ENCODE measurements around the gene PCBD2.
"Not testable (repeated sequence)": the region's sequence is repeated elsewhere in the genome, so short reads cannot be mapped to it uniquely, and the experiment has no call there.

PCBD2 gene

DNA sequence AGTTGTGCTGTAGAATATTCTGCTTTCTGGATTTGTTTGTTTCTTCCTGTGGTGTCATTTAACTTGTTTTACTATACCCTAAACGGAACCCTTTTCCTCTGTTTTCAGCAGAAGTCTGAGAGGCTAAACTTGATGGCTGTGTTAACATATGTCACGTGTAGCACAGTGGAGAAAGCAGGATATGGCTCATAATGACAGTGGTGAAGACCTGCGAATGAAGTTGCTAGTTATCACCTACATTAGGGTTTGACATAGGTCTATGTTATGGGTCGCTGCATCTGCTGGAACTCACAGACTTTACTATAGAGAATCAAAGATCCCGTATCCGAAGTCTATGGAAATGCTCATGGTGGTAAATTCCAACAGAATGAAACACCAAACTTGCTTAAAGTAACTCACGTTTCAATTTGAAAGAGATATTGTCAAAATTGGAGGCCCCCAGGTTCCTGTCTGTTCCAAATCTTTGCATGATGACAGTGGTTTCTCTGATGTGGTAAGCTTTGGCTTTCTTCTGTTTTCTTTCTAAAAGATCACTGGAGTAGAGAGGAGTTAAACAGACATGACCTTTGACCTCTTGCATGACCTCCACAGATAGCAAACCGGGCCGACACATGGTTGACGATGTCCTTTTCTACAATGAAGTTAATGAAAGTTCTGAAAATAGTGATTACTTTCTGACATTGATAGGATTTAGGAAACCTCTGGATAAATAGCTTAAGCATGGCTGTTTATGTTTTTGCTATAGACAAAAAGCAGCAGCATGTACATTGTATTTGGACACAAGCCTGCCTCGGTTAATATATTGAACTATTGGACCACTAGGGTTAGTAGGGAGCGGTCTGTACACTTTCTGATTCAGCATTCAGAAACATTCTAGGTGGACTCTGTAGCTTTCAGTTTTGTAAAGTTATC lies 59.7 kb downstream of the PCBD2 start:
- DNase-seq, result no peak

DNA sequence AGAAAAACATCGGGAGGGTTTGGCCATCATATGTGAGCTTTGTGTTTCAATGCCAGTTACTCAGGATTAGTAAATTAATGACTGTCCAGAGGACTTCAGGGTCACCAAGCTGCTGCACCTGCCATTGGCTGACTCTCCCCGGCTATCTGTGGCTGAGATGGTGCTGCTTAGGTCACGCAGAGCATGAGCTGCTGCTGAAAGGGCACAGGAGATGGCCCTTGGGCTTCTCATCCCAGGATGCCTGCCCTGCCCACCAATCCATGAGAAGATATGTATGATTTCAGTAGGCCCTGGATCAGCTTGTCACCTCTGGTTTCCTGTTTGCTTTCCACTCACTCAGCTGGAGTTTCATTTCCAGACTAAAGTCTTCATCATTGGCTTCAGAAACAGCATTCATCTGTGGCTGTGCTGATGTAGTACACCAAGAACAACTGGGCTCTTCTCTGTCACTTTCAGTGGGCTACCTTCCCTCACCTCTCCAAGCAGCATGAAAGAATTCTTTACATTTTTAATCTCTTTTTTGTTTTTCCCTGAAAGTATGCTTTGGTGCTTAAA lies 60.4 kb downstream of the PCBD2 start:
- no peak for DNase-seq

DNA sequence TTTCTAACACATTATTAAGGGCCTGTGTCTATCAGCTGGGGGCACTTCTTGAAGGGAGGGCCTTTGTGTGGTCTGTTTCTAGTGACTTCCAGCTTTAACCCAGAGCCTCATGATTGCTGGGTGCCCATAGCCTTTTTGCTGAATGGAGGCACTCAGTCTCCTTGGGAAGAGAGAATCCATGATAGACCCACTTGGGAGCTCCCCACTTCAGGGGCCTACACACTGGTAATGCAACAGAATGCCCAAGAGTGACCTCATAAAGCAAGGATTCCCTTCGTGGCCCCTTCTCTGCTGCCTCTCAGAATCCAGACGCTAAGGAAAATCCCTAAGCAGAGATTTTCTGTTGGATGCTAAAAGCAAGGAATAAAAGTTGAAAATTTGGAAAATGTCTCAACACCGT lies 62.7 kb downstream of the PCBD2 start, which contains the start of gene CATSPER3:
Gene CATSPER3 (plus strand): TSS at position 301 of the 400 bp plus-strand sequence. CDS start 85 bp downstream, at position 386.
- DNase-seq, result no peak

GRCh38 chr5:134968055-134968454 lies 63.1 kb downstream of the PCBD2 start:
- no peak for DNase-seq

GRCh38 chr5:134969166-134969565 lies 64.2 kb downstream of the PCBD2 start:
- no peak for DNase-seq

- no peak for DNase-seq
Measured at GRCh38 chr5:134975078-134975715, 70.3 kb downstream of the PCBD2 start.

DNA sequence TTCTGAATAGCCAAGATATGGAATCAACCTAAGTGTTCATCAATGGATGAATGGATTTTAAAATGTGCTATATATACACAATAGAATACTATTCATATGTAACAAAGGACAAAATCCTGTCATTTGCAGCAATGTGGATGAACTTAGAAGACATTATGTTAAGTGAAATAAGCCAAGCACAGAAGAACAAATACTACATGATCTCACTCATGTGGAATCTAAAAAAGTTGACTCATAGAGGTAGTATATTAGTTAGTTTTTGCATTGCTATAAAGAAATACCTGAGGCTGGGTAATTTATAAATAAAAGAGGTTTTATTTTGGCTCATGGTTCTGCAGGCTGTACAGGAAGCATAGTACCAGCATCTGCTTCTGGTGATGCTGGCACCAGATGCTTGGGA lies 70.9 kb downstream of the PCBD2 start:
- DNase-seq, result no peak

DNA sequence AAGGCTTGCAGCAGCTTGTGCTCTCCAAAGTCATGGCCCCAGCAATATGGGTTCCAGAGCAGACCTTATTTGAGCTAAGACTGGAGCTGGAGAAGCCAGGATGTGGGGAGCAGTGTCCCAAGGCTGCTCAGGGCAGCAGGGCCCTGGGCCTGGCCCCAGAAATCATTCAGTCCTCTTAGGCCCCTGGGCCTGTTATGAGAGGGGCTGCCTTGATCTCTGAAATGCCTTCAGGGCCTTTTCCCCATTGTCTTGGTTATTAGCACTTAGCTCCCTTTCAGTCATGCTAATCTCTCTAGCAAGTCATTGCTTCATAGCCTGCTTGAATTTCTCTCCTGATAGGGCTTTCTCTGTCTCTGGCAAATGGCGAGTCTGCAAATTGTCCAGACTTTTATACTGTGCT lies 71.9 kb downstream of the PCBD2 start:
- DNase-seq, result no peak

DNA sequence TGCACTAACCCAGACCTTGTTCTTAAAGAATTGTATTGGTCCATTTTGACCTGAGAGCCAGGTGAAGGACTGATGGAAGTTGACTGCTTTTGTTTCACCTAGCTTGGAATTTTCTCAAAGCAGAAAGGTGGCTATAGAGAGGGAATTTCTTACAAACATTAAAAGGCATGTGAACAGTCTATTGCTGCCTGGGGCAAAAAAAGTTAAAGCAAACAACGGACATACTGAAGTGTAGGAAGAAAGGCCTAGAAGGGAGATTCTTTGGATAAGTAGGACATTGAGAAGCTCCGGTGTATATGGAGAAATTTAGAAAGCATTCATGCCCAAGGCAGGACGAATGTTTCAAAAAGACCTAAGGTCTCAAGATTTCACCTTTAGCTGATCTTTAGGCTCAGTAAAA lies 74.5 kb downstream of the PCBD2 start:
- no peak for DNase-seq

DNA sequence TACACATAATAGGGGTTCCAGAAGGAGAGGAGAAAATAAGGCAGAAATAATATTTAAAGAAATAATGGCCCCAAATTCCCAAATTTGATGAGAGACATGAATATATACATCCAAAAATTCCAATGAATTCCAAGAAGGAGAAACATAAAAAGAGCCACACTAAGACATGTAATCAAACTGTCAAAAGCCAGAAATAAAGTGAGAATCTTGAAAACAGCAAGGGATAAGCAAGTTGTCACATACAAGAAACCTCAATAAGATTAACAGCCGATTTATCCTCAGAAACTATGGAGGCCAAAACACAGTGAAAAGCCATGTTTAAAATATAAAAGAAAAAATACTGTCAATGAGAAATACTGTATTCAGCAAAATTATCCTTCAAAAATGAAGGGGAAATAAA lies 77.3 kb downstream of the PCBD2 start:
- DNase-seq, result no peak

- no peak for DNase-seq
Measured at GRCh38 chr5:134989266-134989830, 84.4 kb downstream of the PCBD2 start.

DNA sequence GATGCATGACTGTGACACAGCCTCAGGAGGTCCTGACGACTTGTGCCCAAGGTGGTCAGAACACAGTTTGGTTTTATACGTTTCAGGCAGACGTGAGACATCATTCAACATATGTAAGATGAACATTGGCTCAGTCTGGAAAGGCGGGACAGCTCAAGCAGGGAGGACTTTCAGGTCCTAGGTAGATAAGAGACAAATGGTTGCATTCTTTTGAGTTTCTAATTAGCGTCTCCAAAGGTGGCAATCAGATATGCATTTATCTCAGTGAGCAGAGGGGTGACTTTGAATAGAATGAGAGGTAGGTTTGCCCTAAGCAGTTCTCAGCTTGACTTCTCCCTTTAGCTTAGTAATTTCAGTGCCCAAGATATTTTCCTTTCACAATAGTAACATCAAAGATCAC lies 85.3 kb downstream of the PCBD2 start:
- DNase-seq, result not testable (repeated sequence)

- DNase-seq, result no peak
Measured at GRCh38 chr5:134992148-134992547, 87.2 kb downstream of the PCBD2 start.

GRCh38 chr5:134993161-134993560 lies 88.2 kb downstream of the PCBD2 start:
- no peak for DNase-seq

DNA sequence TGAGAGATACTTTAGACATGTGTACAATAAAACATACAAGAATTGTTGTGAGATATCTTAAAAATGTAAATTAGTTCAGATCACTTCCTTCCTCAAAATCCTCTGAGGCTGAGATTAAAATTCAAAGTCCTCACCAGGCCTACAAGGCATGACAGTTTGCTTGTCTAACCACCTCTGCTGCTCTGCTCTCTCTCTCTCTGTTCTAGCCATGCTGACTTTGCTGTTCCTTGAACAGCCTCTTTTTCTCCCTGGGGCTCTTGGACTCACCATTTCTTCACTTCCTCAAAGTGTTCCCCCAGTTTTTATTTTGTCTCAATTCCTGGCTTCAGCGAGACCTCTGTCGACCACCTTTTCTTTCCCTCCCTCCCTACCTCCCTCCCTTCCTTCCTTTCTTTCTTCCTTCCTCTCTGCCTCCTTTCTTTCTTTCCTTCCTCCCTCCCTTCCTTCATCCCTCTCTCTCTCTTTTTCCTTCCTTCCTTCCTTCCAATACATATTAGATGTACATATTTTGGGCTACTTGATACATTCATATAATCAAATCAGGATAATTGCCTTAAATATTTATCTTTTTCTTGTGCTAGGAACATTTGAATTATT lies 89.7 kb downstream of the PCBD2 start:
- DNase-seq, result no peak

GRCh38 chr5:134995850-134996402 lies 91.0 kb downstream of the PCBD2 start:
- no peak for DNase-seq

DNA sequence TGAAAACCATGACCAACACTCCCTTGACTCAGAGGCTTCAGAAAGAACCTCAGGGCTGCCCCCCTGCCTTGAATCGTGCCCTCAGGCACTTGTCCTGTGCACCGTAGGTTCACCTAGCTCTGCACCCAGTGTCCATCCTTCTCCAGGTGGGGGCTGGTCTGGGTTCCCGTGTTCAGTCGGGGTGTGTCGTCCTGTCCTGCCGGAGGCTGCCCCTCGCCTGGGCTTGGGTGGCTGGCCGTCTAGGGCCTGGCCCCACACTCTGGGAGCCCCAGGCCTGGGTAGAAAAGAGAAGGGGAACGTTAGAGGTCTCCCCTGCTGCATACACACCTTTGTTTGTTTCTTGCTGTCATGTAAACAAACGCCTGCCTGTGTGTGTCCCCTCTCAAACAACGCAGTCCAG lies 92.1 kb downstream of the PCBD2 start:
- no peak for DNase-seq

DNA sequence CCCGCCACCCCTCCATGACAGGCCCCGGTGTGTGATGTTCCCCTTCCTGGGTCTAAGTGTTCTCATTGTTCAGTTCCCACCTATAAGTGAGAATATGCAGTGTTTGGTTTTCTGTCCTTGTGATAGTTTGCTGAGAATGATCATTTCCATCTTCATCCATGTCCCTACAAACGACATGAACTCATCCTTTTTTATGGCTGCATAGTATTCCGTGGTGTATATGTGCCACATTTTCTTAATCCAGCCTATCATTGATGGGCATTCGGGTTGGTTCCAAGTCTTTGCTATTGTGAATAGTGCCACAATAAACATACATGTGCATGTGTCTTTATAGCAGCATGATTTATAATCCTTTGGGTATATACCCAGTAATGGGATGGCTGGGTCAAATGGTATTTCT lies 93.1 kb downstream of the PCBD2 start:
- DNase-seq, result not testable (repeated sequence)

GRCh38 chr5:135004376-135004775 lies 99.4 kb downstream of the PCBD2 start:
- DNase-seq, result no peak

GRCh38 chr5:135005076-135005475 lies 100.1 kb downstream of the PCBD2 start:
- DNase-seq, result no peak

DNA sequence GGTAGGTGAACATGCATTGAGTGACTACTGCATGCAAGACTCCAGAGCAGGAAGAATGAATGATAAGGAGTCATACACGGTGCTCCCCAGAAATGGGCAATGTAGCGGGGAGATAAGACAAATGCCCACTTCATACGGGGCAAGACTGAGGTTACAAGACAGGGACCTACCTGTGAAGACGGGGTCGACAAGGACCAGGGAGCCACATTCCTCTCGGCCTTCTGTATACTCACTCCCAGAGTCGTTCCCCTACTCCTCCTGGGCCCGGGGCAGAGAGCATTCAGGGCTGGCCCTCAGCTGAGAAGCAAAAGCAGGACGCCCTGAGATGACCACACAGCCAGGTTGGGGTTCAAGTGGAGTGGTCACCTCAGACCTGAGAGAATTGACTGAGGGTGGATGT lies 102.4 kb downstream of the PCBD2 start:
- no peak for DNase-seq

- DNase-seq, result no peak
Measured at GRCh38 chr5:135007749-135008363, 102.9 kb downstream of the PCBD2 start.
